ENCODE results near the gene XYLB. TPM values are rescaled to one million over a fixed set of nuclear protein-coding genes. Genes with fewer than 3 reads are reported as not detected.

The XYLB gene
- total RNA-seq, 2 experiments from 2014 or later: 0.25 to 0.59 TPM

GRCh38 chr3:38297947-38298711, 48.5 kb upstream of the XYLB start:
- ATAC-seq (ENCODE audit: poor library complexity) (no peak), DNase-seq (peak in 2 of 14 experiments; percentile 9 to 10)
- Histone ChIP-seq H3K27me3 (ENCODE audit: control insufficient read depth in 1 of 2, insufficient read depth in 2 of 2, low read length in 2 of 2) (peaks cover 0 to 2% of the 10 kb centered on the region in 2 experiments), H3K4me1 (ENCODE audit: insufficient read depth, low read length) (no peaks in the 10 kb centered on the region), H3K4me3 (ENCODE audit: low read length) (no peak overlapping the region), H3K36me3 (ENCODE audit: insufficient read depth, low read length) (no peaks in the 10 kb centered on the region), H3K27ac (ENCODE audit: low read depth in 1 of 2, low read length in 2 of 2) (no peak overlapping the region), H3K9me3 (ENCODE audit: control insufficient read depth in 1 of 2, insufficient read depth in 1 of 2, low read length in 2 of 2) (no peaks in the 10 kb centered on the region)
- Mint-ChIP-seq H3K4me3 (no peak overlapping the region), H3K4me1 (ENCODE audit: low read depth) (no peaks in the 10 kb centered on the region), H3K27ac (no peak overlapping the region), H3K27me3 (no peaks in the 10 kb centered on the region), H3K36me3 (ENCODE audit: low read depth) (no peaks in the 10 kb centered on the region), H3K9me3 (no peaks in the 10 kb centered on the region)
- intact Hi-C loops (cut with DNase I, micrococcal nuclease): loop anchor here in 1 of 2 experiments (5.0 kb wide), 1 partner anchor 181 kb away; no protein-coding TSS in a partner anchor
- CTCF ChIA-PET: interaction anchor here (0.7 to 1.3 kb wide), 2 partner anchors 180 to 323 kb away, joined by 3 read pairs; no protein-coding TSS in a partner anchor
- peak; percentile 27 for TF ChIP-seq CTCF (IDR thresholded peaks at IDR 0.05)
- POLR2A ChIA-PET: interaction anchor here (1.0 kb wide), 1 partner anchor 162 kb away, joined by 3 read pairs; no protein-coding TSS in a partner anchor

- ChIA-PET POLR2A (no interaction called here), CTCF (no interaction called here)
- intact Hi-C loops (cut with DNase I, micrococcal nuclease): no loop called here
- DNase-seq (no peak), ATAC-seq (ENCODE audit: poor library complexity) (no peak)
- no peak for TF ChIP-seq CTCF (IDR thresholded peaks at IDR 0.05)
- no peaks in the 10 kb centered on the region for H3K36me3 Mint-ChIP-seq (ENCODE audit: low read depth)
- no peaks in the 10 kb centered on the region for H3K27me3 Mint-ChIP-seq
- H3K4me3 ChIP-seq (ENCODE audit: low read length): no peak overlapping the region
- H3K4me3 Mint-ChIP-seq: no peak overlapping the region
- H3K27ac ChIP-seq (ENCODE audit: low read depth in 1 of 2, low read length in 2 of 2): no peak overlapping the region
- peaks cover 4% of the 10 kb centered on the region for H3K9me3 Mint-ChIP-seq
- peaks cover 0 to 6% of the 10 kb centered on the region in 2 experiments for H3K9me3 ChIP-seq (ENCODE audit: control insufficient read depth in 1 of 2, insufficient read depth in 1 of 2, low read length in 2 of 2)
- no peaks in the 10 kb centered on the region for H3K36me3 ChIP-seq (ENCODE audit: insufficient read depth, low read length)
- H3K4me1 ChIP-seq (ENCODE audit: insufficient read depth, low read length): no peaks in the 10 kb centered on the region
- no peaks in the 10 kb centered on the region for H3K4me1 Mint-ChIP-seq (ENCODE audit: low read depth)
- H3K27me3 ChIP-seq (ENCODE audit: control insufficient read depth in 1 of 2, insufficient read depth in 2 of 2, low read length in 2 of 2): peaks cover 0 to 5% of the 10 kb centered on the region in 2 experiments
- H3K27ac Mint-ChIP-seq: no peak overlapping the region
Measured at GRCh38 chr3:38306941-38307340, 39.6 kb upstream of the XYLB start.

DNA sequence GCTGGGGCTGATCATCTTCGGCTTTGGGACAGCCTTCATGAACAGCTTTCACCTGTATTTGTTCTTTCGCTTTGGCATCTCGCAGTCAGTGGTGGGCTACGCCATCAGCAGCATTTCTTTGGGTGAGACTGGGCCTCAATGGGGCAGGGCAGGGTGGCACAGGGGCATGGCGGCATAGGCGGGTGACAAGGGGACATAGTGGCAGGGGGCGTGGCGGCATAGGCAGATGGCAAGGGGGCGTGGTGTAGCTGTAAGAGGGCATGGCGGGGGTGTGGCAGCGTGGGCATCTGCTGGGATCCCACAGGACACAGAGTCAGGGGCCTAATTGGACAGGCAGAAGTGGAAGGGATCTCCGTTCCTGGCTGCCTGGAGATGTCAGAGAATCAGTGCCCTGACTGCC, 39.0 kb upstream of the XYLB start:
- Histone ChIP-seq H3K9me3 (ENCODE audit: control insufficient read depth in 1 of 2, insufficient read depth in 1 of 2, low read length in 2 of 2) (peaks cover 0 to 6% of the 10 kb centered on the region in 2 experiments), H3K36me3 (ENCODE audit: insufficient read depth, low read length) (no peaks in the 10 kb centered on the region), H3K27me3 (ENCODE audit: control insufficient read depth in 1 of 2, insufficient read depth in 2 of 2, low read length in 2 of 2) (peaks cover 0 to 5% of the 10 kb centered on the region in 2 experiments), H3K4me3 (ENCODE audit: low read length) (no peak overlapping the region), H3K27ac (ENCODE audit: low read depth in 1 of 2, low read length in 2 of 2) (no peak overlapping the region), H3K4me1 (ENCODE audit: insufficient read depth, low read length) (no peaks in the 10 kb centered on the region)
- Mint-ChIP-seq H3K4me1 (ENCODE audit: low read depth) (no peaks in the 10 kb centered on the region), H3K36me3 (ENCODE audit: low read depth) (no peaks in the 10 kb centered on the region), H3K9me3 (peaks cover 4% of the 10 kb centered on the region), H3K4me3 (no peak overlapping the region), H3K27ac (no peak overlapping the region), H3K27me3 (no peaks in the 10 kb centered on the region)
- no peak for DNase-seq
- ChIA-PET POLR2A (no interaction called here), CTCF (no interaction called here)
- no peak for ATAC-seq (ENCODE audit: poor library complexity)
- intact Hi-C loops (cut with DNase I, micrococcal nuclease): no loop called here
- no peak for TF ChIP-seq CTCF (IDR thresholded peaks at IDR 0.05)
